ACHN (cell line): Measurements from ENCODE around the gene HSD17B8.

Source experiments
- DNase-seq: peaks from one replicate; pipeline ENCODE4 v3.0.0-alpha.2; 2015
- in situ Hi-C: cut with HindIII; loops from 2 replicates; pipeline ENCODE4 v1.10.0; 2017; ENCODE audit warnings: low sequenced_read_pairs, low pct_ligation_motif_present, low pct_unique_long_range_greater_than_20kb

The HSD17B8 gene

GRCh38 chr6:33189164-33189563 lies 15.3 kb upstream of the HSD17B8 start:
- in situ Hi-C loops: no loop called here
- DNase-seq: no peak

- no peak for DNase-seq
- in situ Hi-C loops: no loop called here
Observed at GRCh38 chr6:33189625-33190448, 14.6 kb upstream of the HSD17B8 start.

- no peak for DNase-seq
- in situ Hi-C loops: no loop called here
Observed at GRCh38 chr6:33190504-33191107, 13.8 kb upstream of the HSD17B8 start.

GRCh38 chr6:33191383-33192104 lies 12.9 kb upstream of the HSD17B8 start:
- DNase-seq: no peak
- in situ Hi-C loops: no loop called here

- no peak for DNase-seq
- in situ Hi-C loops: no loop called here
Observed at GRCh38 chr6:33192105-33192646, 12.3 kb upstream of the HSD17B8 start, which contains the start of gene COL11A2. Gene COL11A2 (minus strand): TSS chr6:33192467. CDS start chr6:33192240, 227 bp downstream.

GRCh38 chr6:33192671-33193602 lies 11.5 kb upstream of the HSD17B8 start:
- DNase-seq: no peak
- in situ Hi-C loops: no loop called here

- in situ Hi-C loops: no loop called here
- no peak for DNase-seq
Observed at GRCh38 chr6:33193619-33194018, 10.8 kb upstream of the HSD17B8 start.

GRCh38 chr6:33194431-33194979 lies 9.9 kb upstream of the HSD17B8 start:
- no peak for DNase-seq
- in situ Hi-C loops: no loop called here

- in situ Hi-C loops: no loop called here
- DNase-seq: no peak
Observed at GRCh38 chr6:33195304-33196165, 8.9 kb upstream of the HSD17B8 start.

- DNase-seq: peak; percentile 63
Observed at GRCh38 chr6:33197431-33198048, 6.9 kb upstream of the HSD17B8 start.

GRCh38 chr6:33198159-33198852 lies 6.1 kb upstream of the HSD17B8 start:
- in situ Hi-C loops: no loop called here
- DNase-seq: no peak

More at GRCh38 chr6:33197431-33198048, 6.9 kb upstream of the HSD17B8 start:
- in situ Hi-C loops: no loop called here

- no peak for DNase-seq
- in situ Hi-C loops: no loop called here
Observed at GRCh38 chr6:33198853-33199436, 5.5 kb upstream of the HSD17B8 start.

GRCh38 chr6:33199687-33200218 lies 4.7 kb upstream of the HSD17B8 start:
- in situ Hi-C loops: no loop called here
- DNase-seq: peak; percentile 70

- DNase-seq: peak; percentile 98
Observed at GRCh38 chr6:33200219-33201146, 4.0 kb upstream of the HSD17B8 start, which contains the start of the genes RXRB and SLC39A7. Gene RXRB (minus strand): TSS chr6:33200665. CDS start chr6:33200476, 189 bp downstream. Gene SLC39A7 (plus strand): TSS chr6:33200867. CDS start chr6:33201246, 379 bp downstream.

More at GRCh38 chr6:33200219-33201146, 4.0 kb upstream of the HSD17B8 start, which contains the start of the genes RXRB and SLC39A7:
- in situ Hi-C loops: no loop called here
